ENCODE measurements around the gene ZNF678.
"Not testable (repeated sequence)": the region's sequence is repeated elsewhere in the genome, so short reads cannot be mapped to it uniquely, and the experiment has no call there.

Gene ZNF678

GRCh38 chr1:227545361-227545760 lies 18.0 kb upstream of the ZNF678 start:
- no peaks in the 10 kb centered on the region for H3K4me1 ChIP-seq (ENCODE audit: insufficient read depth, low read length)
- H2AFZ ChIP-seq (ENCODE audit: low read depth, low read length): no peak overlapping the region

GRCh38 chr1:227546059-227546458 lies 17.3 kb upstream of the ZNF678 start:
- H3K36me3 ChIP-seq (ENCODE audit: insufficient read depth, low read length): no peaks in the 10 kb centered on the region
- H3K9me3 ChIP-seq (ENCODE audit: low read length): peaks cover 3% of the 10 kb centered on the region
- H3K4me3 ChIP-seq (ENCODE audit: low read length): no peak overlapping the region
- no peaks in the 10 kb centered on the region for H3K27me3 ChIP-seq (ENCODE audit: insufficient read depth, low read length)
- H2AFZ ChIP-seq (ENCODE audit: low read depth, low read length): no peak overlapping the region
- no peaks in the 10 kb centered on the region for H3K4me1 ChIP-seq (ENCODE audit: insufficient read depth, low read length)

More at GRCh38 chr1:227545361-227545760, 18.0 kb upstream of the ZNF678 start:
- Histone ChIP-seq H3K9me3 (ENCODE audit: low read length) (peaks cover 3% of the 10 kb centered on the region), H3K27me3 (ENCODE audit: insufficient read depth, low read length) (no peaks in the 10 kb centered on the region), H3K36me3 (ENCODE audit: insufficient read depth, low read length) (no peaks in the 10 kb centered on the region), H3K4me3 (ENCODE audit: low read length) (no peak overlapping the region)

GRCh38 chr1:227546598-227547309 lies 16.6 kb upstream of the ZNF678 start:
- Histone ChIP-seq H3K4me1 (ENCODE audit: insufficient read depth, low read length) (no peaks in the 10 kb centered on the region), H3K4me3 (ENCODE audit: low read length) (no peak overlapping the region), H3K9me3 (ENCODE audit: low read length) (no peaks in the 10 kb centered on the region), H3K27me3 (ENCODE audit: insufficient read depth, low read length) (no peaks in the 10 kb centered on the region), H2AFZ (ENCODE audit: low read depth, low read length) (no peak overlapping the region), H3K36me3 (ENCODE audit: insufficient read depth, low read length) (no peaks in the 10 kb centered on the region)

GRCh38 chr1:227547310-227548118 lies 15.8 kb upstream of the ZNF678 start:
- Histone ChIP-seq H3K27me3 (ENCODE audit: insufficient read depth, low read length) (no peaks in the 10 kb centered on the region), H3K4me3 (ENCODE audit: low read length) (no peak overlapping the region), H3K4me1 (ENCODE audit: insufficient read depth, low read length) (no peaks in the 10 kb centered on the region), H2AFZ (ENCODE audit: low read depth, low read length) (no peak overlapping the region), H3K9me3 (ENCODE audit: low read length) (no peaks in the 10 kb centered on the region), H3K36me3 (ENCODE audit: insufficient read depth, low read length) (no peaks in the 10 kb centered on the region)

- Histone ChIP-seq H2AFZ (ENCODE audit: low read depth, low read length) (no peak overlapping the region), H3K4me3 (ENCODE audit: low read length) (no peak overlapping the region), H3K36me3 (ENCODE audit: insufficient read depth, low read length) (no peaks in the 10 kb centered on the region), H3K9me3 (ENCODE audit: low read length) (no peaks in the 10 kb centered on the region), H3K27me3 (ENCODE audit: insufficient read depth, low read length) (no peaks in the 10 kb centered on the region), H3K4me1 (ENCODE audit: insufficient read depth, low read length) (no peaks in the 10 kb centered on the region)
Observed at GRCh38 chr1:227548119-227548397, 15.3 kb upstream of the ZNF678 start.

GRCh38 chr1:227548448-227548847 lies 14.9 kb upstream of the ZNF678 start:
- H3K4me1 ChIP-seq (ENCODE audit: insufficient read depth, low read length): no peaks in the 10 kb centered on the region
- H3K36me3 ChIP-seq (ENCODE audit: insufficient read depth, low read length): no peaks in the 10 kb centered on the region
- no peaks in the 10 kb centered on the region for H3K27me3 ChIP-seq (ENCODE audit: insufficient read depth, low read length)
- H3K4me3 ChIP-seq (ENCODE audit: low read length): no peak overlapping the region
- H3K9me3 ChIP-seq (ENCODE audit: low read length): no peaks in the 10 kb centered on the region
- no peak overlapping the region for H2AFZ ChIP-seq (ENCODE audit: low read depth, low read length)

- H3K36me3 ChIP-seq (ENCODE audit: insufficient read depth, low read length): no peaks in the 10 kb centered on the region
- H3K4me1 ChIP-seq (ENCODE audit: insufficient read depth, low read length): no peaks in the 10 kb centered on the region
- H3K9me3 ChIP-seq (ENCODE audit: low read length): no peaks in the 10 kb centered on the region
- no peaks in the 10 kb centered on the region for H3K27me3 ChIP-seq (ENCODE audit: insufficient read depth, low read length)
- no peak overlapping the region for H3K4me3 ChIP-seq (ENCODE audit: low read length)
- no peak overlapping the region for H2AFZ ChIP-seq (ENCODE audit: low read depth, low read length)
Observed at GRCh38 chr1:227549892-227550291, 13.5 kb upstream of the ZNF678 start.

- not testable (repeated sequence) for H3K36me3 ChIP-seq (ENCODE audit: insufficient read depth, low read length); H2AFZ ChIP-seq (ENCODE audit: low read depth, low read length); H3K27me3 ChIP-seq (ENCODE audit: insufficient read depth, low read length); H3K4me1 ChIP-seq (ENCODE audit: insufficient read depth, low read length); H3K4me3 ChIP-seq (ENCODE audit: low read length); H3K9me3 ChIP-seq (ENCODE audit: low read length)
Observed at GRCh38 chr1:227551881-227552280, 11.5 kb upstream of the ZNF678 start.

- Histone ChIP-seq H3K27me3 (ENCODE audit: insufficient read depth, low read length) (no peaks in the 10 kb centered on the region), H3K4me1 (ENCODE audit: insufficient read depth, low read length) (no peaks in the 10 kb centered on the region), H3K9me3 (ENCODE audit: low read length) (peaks cover 6% of the 10 kb centered on the region), H3K4me3 (ENCODE audit: low read length) (no peak overlapping the region), H2AFZ (ENCODE audit: low read depth, low read length) (no peak overlapping the region), H3K36me3 (ENCODE audit: insufficient read depth, low read length) (no peaks in the 10 kb centered on the region)
Observed at GRCh38 chr1:227556288-227556687, 7.1 kb upstream of the ZNF678 start.

GRCh38 chr1:227557962-227558725 lies 5.2 kb upstream of the ZNF678 start:
- H3K9me3 ChIP-seq (ENCODE audit: low read length): peaks cover 11% of the 10 kb centered on the region
- H2AFZ ChIP-seq (ENCODE audit: low read depth, low read length): no peak overlapping the region
- H3K4me3 ChIP-seq (ENCODE audit: low read length): no peak overlapping the region
- H3K4me1 ChIP-seq (ENCODE audit: insufficient read depth, low read length): no peaks in the 10 kb centered on the region
- H3K36me3 ChIP-seq (ENCODE audit: insufficient read depth, low read length): no peaks in the 10 kb centered on the region
- H3K27me3 ChIP-seq (ENCODE audit: insufficient read depth, low read length): no peaks in the 10 kb centered on the region

GRCh38 chr1:227558732-227559262 lies 4.6 kb upstream of the ZNF678 start:
- no peaks in the 10 kb centered on the region for H3K36me3 ChIP-seq (ENCODE audit: insufficient read depth, low read length)
- H3K27me3 ChIP-seq (ENCODE audit: insufficient read depth, low read length): no peaks in the 10 kb centered on the region
- no peak overlapping the region for H3K4me3 ChIP-seq (ENCODE audit: low read length)
- no peak overlapping the region for H2AFZ ChIP-seq (ENCODE audit: low read depth, low read length)
- no peaks in the 10 kb centered on the region for H3K4me1 ChIP-seq (ENCODE audit: insufficient read depth, low read length)
- H3K9me3 ChIP-seq (ENCODE audit: low read length): peaks cover 11% of the 10 kb centered on the region

GRCh38 chr1:227559499-227559898 lies 3.9 kb upstream of the ZNF678 start:
- no peak overlapping the region for H2AFZ ChIP-seq (ENCODE audit: low read depth, low read length)
- H3K36me3 ChIP-seq (ENCODE audit: insufficient read depth, low read length): no peaks in the 10 kb centered on the region
- peaks cover 11% of the 10 kb centered on the region for H3K9me3 ChIP-seq (ENCODE audit: low read length)
- H3K4me1 ChIP-seq (ENCODE audit: insufficient read depth, low read length): peaks cover 3% of the 10 kb centered on the region
- no peak overlapping the region for H3K4me3 ChIP-seq (ENCODE audit: low read length)
- no peaks in the 10 kb centered on the region for H3K27me3 ChIP-seq (ENCODE audit: insufficient read depth, low read length)

GRCh38 chr1:227559926-227560325 lies 3.4 kb upstream of the ZNF678 start:
- Histone ChIP-seq H3K36me3 (ENCODE audit: insufficient read depth, low read length) (no peaks in the 10 kb centered on the region), H3K27me3 (ENCODE audit: insufficient read depth, low read length) (no peaks in the 10 kb centered on the region), H2AFZ (ENCODE audit: low read depth, low read length) (no peak overlapping the region), H3K4me3 (ENCODE audit: low read length) (no peak overlapping the region), H3K4me1 (ENCODE audit: insufficient read depth, low read length) (peaks cover 4% of the 10 kb centered on the region), H3K9me3 (ENCODE audit: low read length) (peaks cover 11% of the 10 kb centered on the region)
